K562 (cell line): ENCODE results near the gene NFAM1.

ENCODE experiments used
- ARHGAP35 ChIP-seq: fragments of 450-650 bp; IDR thresholded peaks from 2 replicates; pipeline ENCODE4 v1.6.1; 2018; ENCODE audit not compliant: partially characterized antibody
- CTCF ChIP-seq, 3 experiments: IDR thresholded peaks in 2 of 3; conservative IDR thresholded peaks in 1 of 3; 2 replicates each; pipeline ENCODE4 v1.5.1; 2011 to 2012; ENCODE audit warnings: low read length in 3 of 3, mild to moderate bottlenecking in 3 of 3, control low read depth in 2 of 3, improper control_type of control experiment in 1 of 3, inconsistent platforms in 1 of 3, low read depth in 1 of 3, mixed read lengths in 1 of 3, moderate library complexity in 1 of 3; ENCODE audit not compliant: insufficient read depth in 2 of 3
- CTCFL ChIP-seq: IDR thresholded peaks from 2 replicates; pipeline ENCODE4 v1.6.1; 2011; ENCODE audit warnings: borderline replicate concordance, low read depth, mild to moderate bottlenecking, moderate library complexity, low read length; ENCODE audit not compliant: insufficient read depth, poor library complexity, severe bottlenecking
- E2F1 ChIP-seq: sonication (generic); formaldehyde crosslinking; IDR thresholded peaks from 2 replicates; pipeline ENCODE4 v1.8.1; 2023; ENCODE audit warnings: mild to moderate bottlenecking, missing genetic modification reagents, moderate library complexity
- GTF2A2 ChIP-seq: IDR thresholded peaks from 2 replicates; pipeline ENCODE4 v1.6.1; 2016; ENCODE audit warnings: mild to moderate bottlenecking, missing genetic modification characterization, missing compliant biosample characterization
- HBP1 ChIP-seq: fragments of 450-650 bp; formaldehyde crosslinking; IDR thresholded peaks from 2 replicates; pipeline ENCODE4 v1.4.0; 2022; ENCODE audit warnings: missing genetic modification characterization
- MEF2A ChIP-seq: IDR thresholded peaks from 2 replicates; pipeline ENCODE4 v1.6.1; 2011; ENCODE audit warnings: low read depth, mild to moderate bottlenecking, low read length, moderate library complexity; ENCODE audit not compliant: control insufficient read depth
- POLR2A ChIP-seq: fragments of 450-650 bp; conservative IDR thresholded peaks from 2 replicates; pipeline ENCODE4 v1.6.1; 2016
- RBM25 ChIP-seq: fragments of 200-400 bp; formaldehyde crosslinking; IDR thresholded peaks from 2 replicates; pipeline ENCODE4 v1.6.1; 2018; ENCODE audit warnings: low read length, low read depth, moderate library complexity; ENCODE audit not compliant: severe bottlenecking
- SIN3A ChIP-seq, 2 experiments: fragments of 150-350 bp in 1 of 2; IDR thresholded peaks; 2 replicates each; pipeline ENCODE4 v1.6.1; 2011 to 2016; ENCODE audit warnings: borderline replicate concordance in 2 of 2, low read depth in 2 of 2, low read length in 2 of 2, mild to moderate bottlenecking in 2 of 2, moderate library complexity in 2 of 2; ENCODE audit not compliant: control insufficient read depth in 1 of 2
- YY1 ChIP-seq, 3 experiments: IDR thresholded peaks; 2 replicates each; pipeline ENCODE4 v1.6.1; 2011; ENCODE audit warnings: low read length in 2 of 3, mild to moderate bottlenecking in 2 of 3, moderate library complexity in 2 of 3, borderline replicate concordance in 1 of 3, control low read depth in 1 of 3, low read depth in 1 of 3; ENCODE audit not compliant: insufficient read depth in 3 of 3, insufficient replicate concordance in 2 of 3, control insufficient read depth in 1 of 3, insufficient read length in 1 of 3; ENCODE audit errors: extremely low read depth in 1 of 3
- ZNF695 ChIP-seq: fragments of 450-650 bp; formaldehyde crosslinking; IDR thresholded peaks from 2 replicates; pipeline ENCODE4 v1.4.0; 2020; ENCODE audit warnings: mild to moderate bottlenecking, moderate library complexity

GRCh38 chr22:42428760-42429159 is 3.4 kb downstream of the NFAM1 start:
- no peak for TF ChIP-seq ZNF695 (CRISPR knock-in tag)
- TF ChIP-seq ARHGAP35 = no peak
- TF ChIP-seq YY1 (IDR thresholded peaks at IDR 0.05; ENCODE audit: borderline replicate concordance in 1 of 3, control insufficient read depth in 1 of 3, extremely low read depth in 1 of 3, insufficient read depth in 3 of 3, insufficient read length in 1 of 3, insufficient replicate concordance in 2 of 3, low read depth in 1 of 3, low read length in 2 of 3) = no peak
- TF ChIP-seq E2F1 (CRISPR knock-in tag) = no peak
- TF ChIP-seq SIN3A (IDR thresholded peaks at IDR 0.05; ENCODE audit: borderline replicate concordance in 2 of 2, control insufficient read depth in 1 of 2, low read depth in 2 of 2, low read length in 2 of 2) = no peak
- no peak for TF ChIP-seq GTF2A2 (tag)
- TF ChIP-seq POLR2A = no peak
- no peak for TF ChIP-seq RBM25
- no peak for TF ChIP-seq CTCF (IDR thresholded peaks at IDR 0.05 in 2 of 3, conservative IDR thresholded peaks at IDR 0.05 in 1 of 3; ENCODE audit: insufficient read depth in 2 of 3, low read depth in 1 of 3, low read length in 3 of 3)
- no peak for TF ChIP-seq HBP1 (CRISPR knock-in tag)
- TF ChIP-seq MEF2A = no peak
- no peak for TF ChIP-seq CTCFL
